DOHH2 (cell line): ENCODE data around the gene TRIP10.
"Not testable (repeated sequence)": the region's sequence is repeated elsewhere in the genome, so short reads cannot be mapped to it uniquely, and the experiment has no call there.

ENCODE experiments used
- H3F3A ChIP-seq: fragments of 200-600 bp; sonication (generic), shearing (Covaris generic); 2 replicates; pipeline ENCODE4 v1.6.0; 2016; ENCODE audit warnings: antibody characterized with exemption, mild to moderate bottlenecking; ENCODE audit not compliant: control insufficient read depth, insufficient read depth
- H3K27ac ChIP-seq: fragments of 200-600 bp; sonication (generic); 2 replicates; pipeline ENCODE4 v1.5.1; 2014; ENCODE audit warnings: low read depth, mild to moderate bottlenecking, low read length, moderate library complexity
- H3K27me3 ChIP-seq: fragments of 200-600 bp; sonication (generic); 2 replicates; pipeline ENCODE4 v1.6.1; 2014; ENCODE audit warnings: mild to moderate bottlenecking, low read length, mixed read lengths; ENCODE audit not compliant: control insufficient read depth
- H3K36me3 ChIP-seq: fragments of 200-600 bp; sonication (generic); 2 replicates; pipeline ENCODE4 v1.6.1; 2014; ENCODE audit warnings: mild to moderate bottlenecking, low read length, moderate library complexity, mixed read lengths; ENCODE audit not compliant: control insufficient read depth
- H3K4me1 ChIP-seq: fragments of 200-600 bp; sonication (generic); 2 replicates; pipeline ENCODE4 v1.6.1; 2014; ENCODE audit warnings: mild to moderate bottlenecking, low read length, mixed read lengths; ENCODE audit not compliant: control insufficient read depth
- H3K4me2 ChIP-seq: fragments of 200-600 bp; sonication (generic); 2 replicates; pipeline ENCODE4 v1.6.0; 2014; ENCODE audit warnings: mild to moderate bottlenecking, low read length, moderate library complexity
- H3K4me3 ChIP-seq: fragments of 200-600 bp; sonication (generic); 2 replicates; pipeline ENCODE4 v1.5.1; 2014; ENCODE audit warnings: mild to moderate bottlenecking, low read length, mixed read lengths
- H3K79me2 ChIP-seq: fragments of 200-600 bp; sonication (generic); 2 replicates; pipeline ENCODE4 v1.6.1; 2014; ENCODE audit warnings: mild to moderate bottlenecking, low read length, mixed read lengths; ENCODE audit not compliant: control insufficient read depth
- H3K9me2 ChIP-seq: fragments of 200-600 bp; sonication (generic); replicated peaks from 2 replicates; pipeline ENCODE4 v1.6.1; 2014; ENCODE audit warnings: mild to moderate bottlenecking, low read length, mixed read lengths; ENCODE audit not compliant: control insufficient read depth
- H3K9me3 ChIP-seq: fragments of 200-600 bp; sonication (generic); 2 replicates; pipeline ENCODE4 v1.6.1; 2014; ENCODE audit warnings: antibody characterized with exemption, low read length, mixed read lengths; ENCODE audit not compliant: control insufficient read depth, insufficient read depth
- H4K20me1 ChIP-seq: fragments of 200-600 bp; sonication (generic); 2 replicates; pipeline ENCODE4 v1.6.0; 2014; ENCODE audit warnings: low read depth, mild to moderate bottlenecking, antibody characterized with exemption, low read length, moderate library complexity; ENCODE audit not compliant: control insufficient read depth, insufficient read depth
- CTCF ChIP-seq: fragments of 200-600 bp; sonication (generic); IDR thresholded peaks from one replicate; pipeline ENCODE4 v1.5.1; 2014; ENCODE audit warnings: antibody characterized with exemption, mild to moderate bottlenecking, low read depth, low read length; ENCODE audit not compliant: poor library complexity, severe bottlenecking
- EZH2phosphoT487 ChIP-seq: fragments of 200-600 bp; sonication (generic); IDR thresholded peaks from 2 replicates; pipeline ENCODE4 v1.6.1; 2017; ENCODE audit warnings: borderline replicate concordance, mild to moderate bottlenecking, antibody characterized with exemption, low read length, moderate library complexity, mixed read lengths

TRIP10 gene

GRCh38 chr19:6794686-6795431 lies 55.4 kb downstream of the TRIP10 start:
- no peaks in the 10 kb centered on the region for H3K27me3 ChIP-seq
- no peaks in the 10 kb centered on the region for H3F3A ChIP-seq
- H3K4me1 ChIP-seq, result peaks cover 31% of the 10 kb centered on the region
- no peaks in the 10 kb centered on the region for H3K9me3 ChIP-seq
- TF ChIP-seq EZH2phosphoT487 (no peak), CTCF (no peak)
- 0 out of 2 replicates have a peak, but pooled peaks cover 2% of the 10 kb centered on the region for H3K36me3 ChIP-seq
- no peak overlapping the region for H3K4me3 ChIP-seq
- H3K79me2 ChIP-seq, result peaks cover 88% of the 10 kb centered on the region
- peaks cover 9% of the 10 kb centered on the region; the same call in 1 of the 2 replicates for H4K20me1 ChIP-seq
- no peak overlapping the region for H3K4me2 ChIP-seq
- no peak overlapping the region for H3K27ac ChIP-seq
- H3K9me2 ChIP-seq, result no peaks in the 10 kb centered on the region

- TF ChIP-seq EZH2phosphoT487, result no peak
- TF ChIP-seq CTCF, result no peak
- H4K20me1 ChIP-seq, result peaks cover 9% of the 10 kb centered on the region; the same call in 1 of the 2 replicates
Measured at GRCh38 chr19:6796278-6796677, 56.8 kb downstream of the TRIP10 start.

GRCh38 chr19:6797646-6798045 lies 58.2 kb downstream of the TRIP10 start:
- Histone ChIP-seq H3K4me2 (no peak overlapping the region), H3K9me3 (no peaks in the 10 kb centered on the region), H3K27ac (no peak overlapping the region), H3K36me3 (peaks cover 7% of the 10 kb centered on the region; the same call in 1 of the 2 replicates), H3F3A (peaks cover 9% of the 10 kb centered on the region), H3K4me3 (no peak overlapping the region), H3K4me1 (peaks cover 48% of the 10 kb centered on the region), H3K9me2 (no peaks in the 10 kb centered on the region), H4K20me1 (peaks cover 4% of the 10 kb centered on the region; the same call in 1 of the 2 replicates), H3K27me3 (no peaks in the 10 kb centered on the region), H3K79me2 (peaks cover 80% of the 10 kb centered on the region)
- no peak for TF ChIP-seq CTCF
- no peak for TF ChIP-seq EZH2phosphoT487

More at GRCh38 chr19:6796278-6796677, 56.8 kb downstream of the TRIP10 start:
- Histone ChIP-seq H3K9me2 (no peaks in the 10 kb centered on the region), H3K27me3 (no peaks in the 10 kb centered on the region), H3K36me3 (peaks cover 3% of the 10 kb centered on the region; the same call in 1 of the 2 replicates), H3K4me1 (peaks cover 37% of the 10 kb centered on the region), H3K27ac (no peak overlapping the region), H3K4me3 (no peak overlapping the region), H3K79me2 (peaks cover 89% of the 10 kb centered on the region), H3K4me2 (no peak overlapping the region), H3K9me3 (no peaks in the 10 kb centered on the region), H3F3A (peaks cover 3% of the 10 kb centered on the region; the same call in 1 of the 2 replicates)

GRCh38 chr19:6800160-6800790 lies 60.8 kb downstream of the TRIP10 start:
- H3K4me2 ChIP-seq, result peak overlapping the region; percentile 95
- peaks cover 79% of the 10 kb centered on the region for H3K79me2 ChIP-seq
- not testable (repeated sequence) for H3K9me3 ChIP-seq, H3K9me2 ChIP-seq, H4K20me1 ChIP-seq, H3K27me3 ChIP-seq
- H3K36me3 ChIP-seq, result peaks cover 14% of the 10 kb centered on the region
- peak overlapping the region; percentile 77 for H3K4me3 ChIP-seq
- peaks cover 16% of the 10 kb centered on the region for H3F3A ChIP-seq
- H3K27ac ChIP-seq, result peak overlapping the region; percentile 94
- peaks cover 63% of the 10 kb centered on the region for H3K4me1 ChIP-seq
